ENCODE results near the gene NEUROG1. TPM values are rescaled to one million over a fixed set of nuclear protein-coding genes. Genes with fewer than 3 reads are reported as not detected.

The NEUROG1 gene
- total and polyA plus RNA-seq, 10 donors: not detected

DNA sequence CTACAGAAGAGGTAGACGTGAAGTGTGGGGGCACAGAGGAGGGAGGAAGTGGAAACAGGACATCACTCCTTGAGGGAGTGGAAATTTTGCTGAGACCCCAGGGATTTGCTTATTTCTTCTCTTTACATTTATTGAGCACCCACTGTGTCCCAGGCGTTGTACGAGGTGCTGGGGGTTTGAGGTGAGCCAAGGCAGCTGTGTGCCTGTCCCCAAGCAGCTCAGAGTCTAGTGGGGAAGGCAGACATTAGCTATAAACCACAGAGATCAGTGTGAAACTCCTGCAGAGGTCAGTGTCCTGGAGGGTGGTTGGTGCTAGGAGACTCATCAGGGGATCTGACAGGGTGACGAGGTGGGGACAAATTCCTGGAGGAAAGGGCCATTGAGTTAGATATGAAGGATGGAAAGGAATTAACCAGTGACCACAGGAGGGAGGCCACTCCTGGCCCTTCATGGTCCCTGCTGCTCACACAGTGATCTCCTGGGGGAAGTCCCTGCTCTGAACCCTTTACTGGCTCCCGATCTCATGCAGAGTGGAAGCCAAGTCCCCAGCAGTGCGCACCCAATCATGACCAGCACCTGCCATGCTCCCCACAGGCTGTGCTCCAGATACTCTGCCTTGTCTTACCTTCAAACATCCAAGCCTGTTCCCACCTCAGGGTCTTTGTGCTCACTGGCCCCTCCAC lies 46.5 kb upstream of the NEUROG1 start:
- intact Hi-C loops (cut with DNase I; ENCODE audit: low total_unique reads): no loop called here
- WGBS, 5 donors: 60 to 75% (median 65%) methylated on average over 6 of the region's 6 CpGs
- peaks cover 0 to 18% (median 7%) of the 10 kb centered on the region in 6 donors for H3K4me1 ChIP-seq

DNA sequence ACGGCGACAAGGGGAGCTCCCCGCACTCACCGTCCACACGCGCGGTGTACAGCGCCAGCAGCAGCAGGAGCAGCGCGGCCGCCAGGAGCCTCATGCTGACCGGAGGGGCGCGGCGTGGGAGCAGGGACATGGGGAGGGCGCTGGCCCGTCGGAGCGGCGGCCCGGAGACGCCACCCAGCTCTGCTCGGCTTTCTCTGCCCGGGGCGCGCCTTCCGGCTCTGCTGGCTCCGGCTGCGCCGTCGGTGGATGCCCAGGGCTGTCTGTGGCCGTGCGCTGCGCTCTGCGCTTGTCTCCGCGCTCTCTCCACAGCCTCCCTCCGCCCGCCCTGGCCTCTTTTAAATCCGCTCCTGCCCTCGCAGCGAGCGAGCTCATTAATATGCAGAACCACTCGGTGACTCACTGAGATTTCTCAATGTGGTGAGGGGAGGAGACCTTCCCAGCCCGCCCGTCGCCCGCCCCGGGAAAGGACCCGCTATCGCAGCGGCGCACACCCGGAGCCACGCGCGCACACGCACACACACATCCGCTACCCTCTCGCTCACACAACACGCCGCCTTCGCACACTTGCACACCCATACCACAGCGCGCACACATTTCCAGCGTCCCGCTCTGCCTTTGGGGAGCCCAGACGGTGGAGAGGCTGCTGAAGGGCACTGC lies 43.0 kb upstream of the NEUROG1 start, which contains the start of gene CXCL14:
TSS of gene CXCL14 (minus strand) at position 307 of the 657 bp plus-strand sequence. CDS start at position 94, 213 bp downstream.
- Histone ChIP-seq H3K27me3 (replicated peaks in 1 of 7) (peaks cover 0 to 83% (median 40%) of the 10 kb centered on the region in 7 donors), H3K4me3 (peak within 1 kb of the TSS; percentile 18 to 59 (median 30))

More for the DNA sequence above, 46.5 kb upstream of the NEUROG1 start:
- Histone ChIP-seq H3K4me3 (no peak overlapping the region), H3K36me3 (no peaks in the 10 kb centered on the region), H3K27ac (no peak overlapping the region), H3K27me3 (replicated peaks in 1 of 7) (peaks cover 0 to 82% (median 35%) of the 10 kb centered on the region in 7 donors), H3K9me3 (no peaks in the 10 kb centered on the region)
- TF ChIP-seq POLR2AphosphoS5 (IDR thresholded peaks at IDR 0.05): no peak
- TF ChIP-seq POLR2A (IDR thresholded peaks at IDR 0.05): no peak
- TF ChIP-seq, protein P1, sequence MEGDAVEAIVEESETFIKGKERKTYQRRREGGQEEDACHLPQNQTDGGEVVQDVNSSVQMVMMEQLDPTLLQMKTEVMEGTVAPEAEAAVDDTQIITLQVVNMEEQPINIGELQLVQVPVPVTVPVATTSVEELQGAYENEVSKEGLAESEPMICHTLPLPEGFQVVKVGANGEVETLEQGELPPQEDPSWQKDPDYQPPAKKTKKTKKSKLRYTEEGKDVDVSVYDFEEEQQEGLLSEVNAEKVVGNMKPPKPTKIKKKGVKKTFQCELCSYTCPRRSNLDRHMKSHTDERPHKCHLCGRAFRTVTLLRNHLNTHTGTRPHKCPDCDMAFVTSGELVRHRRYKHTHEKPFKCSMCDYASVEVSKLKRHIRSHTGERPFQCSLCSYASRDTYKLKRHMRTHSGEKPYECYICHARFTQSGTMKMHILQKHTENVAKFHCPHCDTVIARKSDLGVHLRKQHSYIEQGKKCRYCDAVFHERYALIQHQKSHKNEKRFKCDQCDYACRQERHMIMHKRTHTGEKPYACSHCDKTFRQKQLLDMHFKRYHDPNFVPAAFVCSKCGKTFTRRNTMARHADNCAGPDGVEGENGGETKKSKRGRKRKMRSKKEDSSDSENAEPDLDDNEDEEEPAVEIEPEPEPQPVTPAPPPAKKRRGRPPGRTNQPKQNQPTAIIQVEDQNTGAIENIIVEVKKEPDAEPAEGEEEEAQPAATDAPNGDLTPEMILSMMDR (IDR thresholded peaks at IDR 0.05 in 8 of 11, conservative IDR thresholded peaks at IDR 0.05 in 3 of 11): no peak
- no peak for DNase-seq

DNA sequence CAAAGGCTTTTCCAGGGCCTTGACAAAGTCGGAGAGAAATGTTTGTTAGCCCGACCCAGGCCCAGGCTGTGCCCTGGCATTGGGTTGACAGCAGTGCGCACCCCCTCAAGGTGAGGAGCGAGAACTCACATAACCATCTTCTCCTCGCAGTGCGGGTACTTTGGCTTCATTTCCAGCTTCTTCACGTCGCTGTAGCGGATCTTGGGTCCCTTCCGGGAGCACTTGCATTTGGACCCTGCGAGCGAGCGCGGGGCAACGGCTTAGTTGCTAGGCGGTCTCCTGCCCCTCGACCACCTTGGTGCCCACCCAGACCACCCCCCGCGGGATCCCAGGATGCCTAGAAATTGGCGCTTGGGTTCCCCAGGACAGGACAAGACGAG lies 42.5 kb upstream of the NEUROG1 start:
- DNase-seq: no peak
- H3K4me3 ChIP-seq: peak overlapping the region; percentile 18 to 59 (median 30)
- H3K27me3 ChIP-seq (replicated peaks in 1 of 7): peaks cover 0 to 77% (median 40%) of the 10 kb centered on the region in 7 donors
- H3K36me3 ChIP-seq: no peaks in the 10 kb centered on the region
- TF ChIP-seq, protein P1 (IDR thresholded peaks at IDR 0.05 in 8 of 11, conservative IDR thresholded peaks at IDR 0.05 in 3 of 11): no peak
- TF ChIP-seq POLR2AphosphoS5 (IDR thresholded peaks at IDR 0.05): no peak
- TF ChIP-seq POLR2A (IDR thresholded peaks at IDR 0.05): no peak
- peaks cover 0 to 18% (median 7%) of the 10 kb centered on the region in 6 donors for H3K4me1 ChIP-seq
- 8 to 22% (median 10%) methylated on average over 6 to 21 of the region's 21 CpGs for WGBS, 5 donors
- intact Hi-C loops (cut with DNase I; ENCODE audit: low total_unique reads): no loop called here
- no peaks in the 10 kb centered on the region for H3K9me3 ChIP-seq
- peak overlapping the region in 5 of 8 donors; percentile 25 to 70 (median 64) for H3K27ac ChIP-seq

More for the DNA sequence above, 43.0 kb upstream of the NEUROG1 start, which contains the start of gene CXCL14:
- peak; percentile 36 to 76 (median 61) for TF ChIP-seq POLR2AphosphoS5 (IDR thresholded peaks at IDR 0.05)
- TF ChIP-seq POLR2A (IDR thresholded peaks at IDR 0.05): no peak
- TF ChIP-seq, protein P1 (IDR thresholded peaks at IDR 0.05 in 8 of 11, conservative IDR thresholded peaks at IDR 0.05 in 3 of 11): no peak
- WGBS, 5 donors: 2 to 7% (median 4%) methylated on average over 34 to 68 of the region's 68 CpGs
- intact Hi-C loops (cut with DNase I; ENCODE audit: low total_unique reads): no loop called here
- peak within 1 kb of the TSS in 6 of 8 donors; percentile 25 to 70 (median 59) for H3K27ac ChIP-seq
- DNase-seq: peak; percentile 69
- H3K36me3 ChIP-seq: no peaks in the 10 kb centered on the region
- H3K4me1 ChIP-seq: peaks cover 0 to 18% (median 7%) of the 10 kb centered on the region in 6 donors
- no peaks in the 10 kb centered on the region for H3K9me3 ChIP-seq

DNA sequence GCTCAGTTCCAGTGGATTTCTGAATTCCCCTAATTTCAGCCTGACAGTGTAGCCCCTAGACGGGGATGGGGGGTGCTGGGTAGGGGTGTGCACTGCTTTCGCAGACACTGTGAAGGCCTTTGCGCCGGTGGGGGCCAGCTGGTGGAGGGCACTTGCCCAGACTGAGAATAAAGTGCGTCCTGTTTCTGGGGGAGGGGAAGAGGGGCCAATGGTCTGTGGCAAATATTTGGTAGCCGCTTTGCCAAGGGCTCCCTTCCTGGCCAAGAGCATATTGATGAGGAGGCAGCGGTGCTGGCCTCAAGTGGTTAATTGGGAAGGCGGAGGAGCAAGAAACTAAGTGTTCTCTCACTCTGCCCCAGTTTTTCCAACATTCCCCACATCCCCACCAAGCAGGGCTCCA lies 41.7 kb upstream of the NEUROG1 start:
- TF ChIP-seq POLR2AphosphoS5 (IDR thresholded peaks at IDR 0.05) (no peak), POLR2A (IDR thresholded peaks at IDR 0.05) (no peak)
- TF ChIP-seq, protein P1 (IDR thresholded peaks at IDR 0.05 in 8 of 11, conservative IDR thresholded peaks at IDR 0.05 in 3 of 11): no peak
- no peaks in the 10 kb centered on the region for H3K36me3 ChIP-seq
- peak overlapping the region in 2 of 8 donors; percentile 40 to 64 for H3K27ac ChIP-seq
- H3K9me3 ChIP-seq: no peaks in the 10 kb centered on the region
- no peak for DNase-seq
- peaks cover 0 to 72% (median 40%) of the 10 kb centered on the region in 7 donors for H3K27me3 ChIP-seq (replicated peaks in 1 of 7)
- peaks cover 0 to 18% (median 7%) of the 10 kb centered on the region in 6 donors for H3K4me1 ChIP-seq
- 42 to 57% (median 44%) methylated on average over 8 of the region's 8 CpGs for WGBS, 5 donors
- peak overlapping the region in 6 of 8 donors; percentile 22 to 59 (median 31) for H3K4me3 ChIP-seq
- intact Hi-C loops (cut with DNase I; ENCODE audit: low total_unique reads): no loop called here
